Adrenal gland (tissue), 5 donors: ENCODE measurements around the gene SHTN1.

Experiments
- POLR2A ChIP-seq, 2 donors: fragments of 450-650 bp; IDR thresholded peaks; one replicate each; pipeline ENCODE4 v1.6.1; 2017; ENCODE audit warnings: antibody characterized with exemption in 2 of 2, mild to moderate bottlenecking in 2 of 2, moderate library complexity in 1 of 2
- TF ChIP-seq, protein P1 (sequence below), 6 experiments: fragments of 450-650 bp in 4 of 6; fragments of 200-600 bp in 2 of 6; sonication (generic) in 1 of 6; IDR thresholded peaks; 1 replicate in 5 of 6; 2 replicates in 1 of 6; pipeline versions ENCODE4 v1.5.1 to v1.8.0; 2016 to 2021; ENCODE audit warnings: antibody characterized with exemption in 6 of 6, mild to moderate bottlenecking in 2 of 6, moderate library complexity in 1 of 6
- donor health status: DM: no; HTN: no; CAD: no.

DNA sequence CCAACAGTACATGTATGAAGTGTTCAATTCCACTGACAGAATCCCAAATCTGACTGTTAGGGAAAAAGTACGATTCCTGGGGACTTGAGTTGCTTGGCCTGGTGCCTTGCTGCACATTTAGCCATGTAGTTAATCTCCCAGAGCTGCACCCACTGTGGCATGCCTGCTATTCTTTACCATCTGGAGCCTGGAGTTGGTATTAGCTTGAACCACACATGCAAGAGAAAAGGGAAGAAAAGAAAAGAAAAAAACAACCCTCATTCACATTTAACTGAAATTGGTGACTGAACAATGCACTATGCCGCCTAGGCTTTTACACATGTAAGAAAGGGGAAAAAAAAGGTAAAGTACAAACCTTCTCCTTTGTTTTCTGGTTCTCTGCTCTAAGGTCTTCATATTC is 26.1 kb downstream of the SHTN1 start:
- TF ChIP-seq, protein P1, sequence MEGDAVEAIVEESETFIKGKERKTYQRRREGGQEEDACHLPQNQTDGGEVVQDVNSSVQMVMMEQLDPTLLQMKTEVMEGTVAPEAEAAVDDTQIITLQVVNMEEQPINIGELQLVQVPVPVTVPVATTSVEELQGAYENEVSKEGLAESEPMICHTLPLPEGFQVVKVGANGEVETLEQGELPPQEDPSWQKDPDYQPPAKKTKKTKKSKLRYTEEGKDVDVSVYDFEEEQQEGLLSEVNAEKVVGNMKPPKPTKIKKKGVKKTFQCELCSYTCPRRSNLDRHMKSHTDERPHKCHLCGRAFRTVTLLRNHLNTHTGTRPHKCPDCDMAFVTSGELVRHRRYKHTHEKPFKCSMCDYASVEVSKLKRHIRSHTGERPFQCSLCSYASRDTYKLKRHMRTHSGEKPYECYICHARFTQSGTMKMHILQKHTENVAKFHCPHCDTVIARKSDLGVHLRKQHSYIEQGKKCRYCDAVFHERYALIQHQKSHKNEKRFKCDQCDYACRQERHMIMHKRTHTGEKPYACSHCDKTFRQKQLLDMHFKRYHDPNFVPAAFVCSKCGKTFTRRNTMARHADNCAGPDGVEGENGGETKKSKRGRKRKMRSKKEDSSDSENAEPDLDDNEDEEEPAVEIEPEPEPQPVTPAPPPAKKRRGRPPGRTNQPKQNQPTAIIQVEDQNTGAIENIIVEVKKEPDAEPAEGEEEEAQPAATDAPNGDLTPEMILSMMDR (IDR thresholded peaks at IDR 0.05): no peak
- TF ChIP-seq POLR2A (IDR thresholded peaks at IDR 0.05): no peak
